HS-27A (cell line): ENCODE measurements around the gene PIR.

Source experiments
- DNase-seq: peaks from one replicate; pipeline ENCODE4 v3.0.0-alpha.2; 2012; ENCODE audit warnings: low read depth, missing footprints

PIR gene

GRCh38 chrX:15418041-15418706 is 75.0 kb downstream of the PIR start:
- no peak for DNase-seq

GRCh38 chrX:15416133-15416993 is 76.8 kb downstream of the PIR start:
- DNase-seq: no peak

DNA sequence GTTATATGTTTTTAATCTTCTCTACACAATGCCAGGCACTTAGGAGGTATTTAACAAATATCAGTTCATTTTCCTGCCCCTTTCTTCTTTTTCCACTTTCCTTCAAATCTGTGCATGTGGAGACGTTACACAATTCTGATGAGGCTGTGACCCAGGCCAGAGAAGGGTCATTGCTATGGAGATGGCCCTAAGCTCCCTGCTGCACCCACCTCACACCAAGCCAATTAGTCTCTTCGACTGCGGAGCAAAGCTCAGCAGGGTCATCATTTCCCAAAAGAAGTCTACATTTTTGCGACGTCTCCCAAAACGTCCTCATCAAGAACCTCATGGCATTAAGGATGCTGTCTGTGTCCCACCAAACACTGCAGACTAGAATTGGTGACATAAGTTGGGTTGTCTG is 80.0 kb downstream of the PIR start:
- DNase-seq: no peak

DNA sequence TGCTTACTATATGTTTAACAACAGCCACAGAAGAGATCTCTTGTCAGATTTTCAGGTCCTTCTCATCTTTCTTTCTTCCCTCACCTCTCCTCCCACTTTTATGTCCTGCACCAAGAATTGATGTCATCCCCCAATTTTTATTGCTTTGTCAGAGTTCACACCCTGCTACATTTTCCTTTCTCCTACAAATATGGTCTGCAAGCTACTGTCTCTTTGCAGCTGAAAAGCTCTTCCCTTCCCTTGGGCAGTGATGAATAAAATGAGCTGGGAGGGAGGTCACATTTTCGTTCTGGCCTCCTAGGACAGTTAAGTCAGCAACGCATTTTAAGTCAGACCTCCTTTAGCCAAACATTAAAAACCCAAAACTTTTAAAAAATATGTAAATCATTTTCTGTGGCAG is 82.2 kb downstream of the PIR start:
- DNase-seq: no peak

GRCh38 chrX:15410430-15410829 is 82.7 kb downstream of the PIR start:
- no peak for DNase-seq

DNA sequence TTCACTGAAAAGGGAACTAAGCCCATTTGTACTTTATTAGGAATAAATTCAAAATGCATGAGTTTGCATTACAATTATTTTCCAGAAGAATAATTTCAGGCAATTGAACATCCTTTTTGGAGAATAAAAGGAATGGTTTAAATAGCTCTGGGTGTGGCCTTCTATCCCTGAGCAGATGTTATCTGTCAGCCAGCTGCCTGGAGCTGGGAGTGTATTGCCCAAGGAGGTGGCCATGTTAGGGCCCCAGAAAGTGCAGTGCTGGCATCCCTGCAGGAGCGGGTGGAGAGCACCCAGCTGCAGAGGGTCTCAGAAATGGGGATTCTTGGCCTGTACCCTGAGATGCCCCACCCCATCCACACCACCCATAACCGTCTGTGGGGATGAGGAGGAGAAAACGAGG is 87.3 kb downstream of the PIR start:
- no peak for DNase-seq

GRCh38 chrX:15404401-15405096 is 88.6 kb downstream of the PIR start:
- DNase-seq: no peak

- no peak for DNase-seq
Measured at GRCh38 chrX:15401378-15401777, 91.8 kb downstream of the PIR start.

DNA sequence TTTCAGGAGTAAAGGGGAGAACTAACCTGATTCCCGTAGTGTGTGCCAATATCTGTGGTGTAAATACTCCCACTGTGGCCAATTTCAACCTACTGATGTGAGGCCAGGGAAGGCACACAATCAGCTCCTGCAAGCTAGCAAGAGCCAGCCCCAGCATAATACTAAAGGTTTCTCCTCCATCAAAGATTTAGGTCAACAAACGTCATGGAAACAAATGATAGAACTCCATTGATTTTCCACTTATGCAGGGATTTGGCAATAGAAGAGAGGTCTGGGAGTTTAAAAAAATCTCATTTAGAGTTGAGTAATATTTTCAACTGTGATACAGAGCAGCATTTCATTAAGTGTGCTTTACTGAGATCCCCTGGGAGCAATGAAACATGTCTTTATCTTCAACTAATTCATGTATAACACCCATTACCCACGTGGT is 93.2 kb downstream of the PIR start:
- no peak for DNase-seq

GRCh38 chrX:15398874-15399273 is 94.3 kb downstream of the PIR start:
- DNase-seq: no peak

GRCh38 chrX:15395789-15396188 is 97.3 kb downstream of the PIR start:
- DNase-seq: no peak

- DNase-seq: no peak
Measured at GRCh38 chrX:15391850-15392249, 101.3 kb downstream of the PIR start.

DNA sequence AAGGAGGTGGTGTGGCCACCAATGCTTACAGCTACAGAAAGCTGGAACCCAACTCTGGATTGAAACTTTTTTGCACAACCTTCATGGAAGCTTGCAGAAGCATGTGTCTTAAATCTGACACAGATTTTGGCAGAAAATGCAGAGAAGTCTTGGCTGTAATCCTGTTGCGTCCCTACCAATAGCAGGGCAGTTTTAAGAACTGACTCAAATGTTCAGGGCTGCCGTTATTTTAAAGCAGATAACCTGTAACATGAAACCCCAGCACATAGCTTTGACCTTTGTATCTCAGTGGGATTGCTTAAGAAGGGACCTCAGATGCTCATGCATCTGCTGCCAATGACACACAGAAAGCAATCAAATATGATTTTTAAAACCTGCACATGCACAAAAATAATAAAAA is 108.8 kb downstream of the PIR start, which contains the start of gene VEGFD:
Gene VEGFD, minus strand, starts transcription at position 110 of the 400 bp plus-strand sequence. CDS start 467 bp downstream, outside the sequence.
- no peak for DNase-seq

- no peak for DNase-seq
Measured at GRCh38 chrX:15382813-15383212, 110.3 kb downstream of the PIR start.

- DNase-seq: no peak
Measured at GRCh38 chrX:15376956-15377355, 116.2 kb downstream of the PIR start.

- DNase-seq: no peak
Measured at GRCh38 chrX:15373976-15374375, 119.2 kb downstream of the PIR start.

- no peak for DNase-seq
Measured at GRCh38 chrX:15366506-15367352, 126.4 kb downstream of the PIR start.

GRCh38 chrX:15359701-15360100 is 133.4 kb downstream of the PIR start:
- DNase-seq: no peak

GRCh38 chrX:15358533-15358932 is 134.6 kb downstream of the PIR start:
- no peak for DNase-seq

DNA sequence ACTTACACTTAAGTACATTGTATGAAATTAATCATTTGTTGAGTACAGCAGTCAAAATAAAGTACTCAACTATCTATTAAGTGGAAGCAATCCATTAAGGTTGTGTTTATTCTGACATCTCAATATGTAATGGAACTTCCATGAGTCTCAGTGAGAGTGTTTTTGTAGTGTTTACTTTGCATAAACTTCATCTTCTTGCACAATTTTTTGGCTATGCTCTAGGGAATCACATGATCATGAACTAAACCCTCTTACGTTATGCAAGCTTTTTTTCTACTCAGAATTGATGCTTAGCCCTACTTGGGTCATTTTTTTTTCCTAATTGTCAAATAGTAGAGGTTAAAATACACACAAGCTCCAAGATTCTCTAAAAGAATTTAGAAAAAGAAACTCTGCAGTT is 136.7 kb downstream of the PIR start:
- no peak for DNase-seq

GRCh38 chrX:15350329-15350996 is 142.7 kb downstream of the PIR start:
- DNase-seq: no peak
